Activated B cell treated with CpG ODN at 0.5 μM for 24 hours (primary cell): ENCODE measurements around the gene ADPRHL1. TPM values are rescaled to one million over a fixed set of nuclear protein-coding genes. Genes with fewer than 3 reads are reported as not detected.

Source experiments
- ATAC-seq: fragments of 200-7000 bp; cut with Tn5 transposase; one replicate; pipeline ENCODE4 v1.10.0; 2021; ENCODE audit warnings: low read depth, mild to moderate bottlenecking, moderate library complexity
- CTCF ChIA-PET: fragments of 350-600 bp; sonication (Branson Sonifier 250); formaldehyde crosslinking; loops from one replicate; lab custom pipeline; 2021; ENCODE audit warnings: antibody characterized with exemption; lab: Charles Lee
- POLR2A ChIA-PET: fragments of 350-600 bp; sonication (Branson Sonifier 250); formaldehyde crosslinking; loops from one replicate; lab custom pipeline; 2021; ENCODE audit warnings: antibody characterized with exemption; lab: Charles Lee
- DNase-seq: peaks from one replicate; pipeline ENCODE4 v3.0.0; 2022
- H3K27ac Mint-ChIP-seq: one replicate; pipeline ENCODE4 v1.8.0; 2020; ENCODE audit warnings: mixed read lengths
- H3K27me3 Mint-ChIP-seq: one replicate; pipeline ENCODE4 v1.8.0; 2021; ENCODE audit warnings: mixed read lengths
- H3K36me3 Mint-ChIP-seq: one replicate; pipeline ENCODE4 v1.8.0; 2021; ENCODE audit warnings: low read depth, mixed read lengths
- H3K4me1 Mint-ChIP-seq: one replicate; pipeline ENCODE4 v1.8.0; 2021; ENCODE audit warnings: mixed read lengths
- H3K4me3 Mint-ChIP-seq: one replicate; pipeline ENCODE4 v1.8.0; 2020; ENCODE audit warnings: mild to moderate bottlenecking, mixed read lengths
- H3K9me3 Mint-ChIP-seq: one replicate; pipeline ENCODE4 v1.8.0; 2020; ENCODE audit warnings: mixed read lengths
- intact Hi-C: fragments of 100-400 bp; cut with micrococcal nuclease; formaldehyde crosslinking; loops from one replicate; pipeline ENCODE4 v1.15.1; 2024
- total RNA-seq: library from RNA; stranded (reverse); gene quantifications from 2 replicates; pipeline ENCODE4 v1.2.3, GENCODE V29; 2022
- TF ChIP-seq, protein P1 (sequence below): fragments of 200-600 bp; IDR thresholded peaks from one replicate; pipeline ENCODE4 v1.8.0; 2022; ENCODE audit warnings: antibody characterized with exemption, mild to moderate bottlenecking

Gene ADPRHL1
- total RNA-seq, 1 donor from 2014 or later: 0.84 TPM

DNA sequence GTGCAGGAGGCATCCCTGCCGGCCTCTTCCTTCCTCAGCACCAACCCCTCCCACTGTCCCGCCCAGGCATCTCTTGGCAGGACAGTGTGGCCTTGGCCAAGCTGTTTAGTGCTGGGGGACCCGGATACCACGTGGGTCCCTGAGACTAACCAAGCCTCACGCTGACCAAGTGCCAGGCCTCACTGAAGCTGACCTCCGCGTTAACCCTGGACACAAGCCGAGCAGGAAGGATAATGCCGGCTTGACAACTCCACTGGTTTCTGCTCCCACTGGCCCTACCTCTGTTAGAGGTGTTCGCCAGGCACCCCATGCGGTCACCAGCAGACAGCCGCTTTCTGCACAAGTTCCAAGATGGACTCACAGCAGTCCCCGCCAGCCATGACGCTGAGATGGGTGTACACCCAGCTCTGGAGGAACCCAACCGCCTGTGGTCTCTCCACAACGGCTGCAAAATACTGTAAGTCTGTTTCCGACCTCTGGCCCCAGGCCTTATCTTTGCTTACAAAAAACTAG is 101.7 kb downstream of the ADPRHL1 start:
- TF ChIP-seq, protein P1, sequence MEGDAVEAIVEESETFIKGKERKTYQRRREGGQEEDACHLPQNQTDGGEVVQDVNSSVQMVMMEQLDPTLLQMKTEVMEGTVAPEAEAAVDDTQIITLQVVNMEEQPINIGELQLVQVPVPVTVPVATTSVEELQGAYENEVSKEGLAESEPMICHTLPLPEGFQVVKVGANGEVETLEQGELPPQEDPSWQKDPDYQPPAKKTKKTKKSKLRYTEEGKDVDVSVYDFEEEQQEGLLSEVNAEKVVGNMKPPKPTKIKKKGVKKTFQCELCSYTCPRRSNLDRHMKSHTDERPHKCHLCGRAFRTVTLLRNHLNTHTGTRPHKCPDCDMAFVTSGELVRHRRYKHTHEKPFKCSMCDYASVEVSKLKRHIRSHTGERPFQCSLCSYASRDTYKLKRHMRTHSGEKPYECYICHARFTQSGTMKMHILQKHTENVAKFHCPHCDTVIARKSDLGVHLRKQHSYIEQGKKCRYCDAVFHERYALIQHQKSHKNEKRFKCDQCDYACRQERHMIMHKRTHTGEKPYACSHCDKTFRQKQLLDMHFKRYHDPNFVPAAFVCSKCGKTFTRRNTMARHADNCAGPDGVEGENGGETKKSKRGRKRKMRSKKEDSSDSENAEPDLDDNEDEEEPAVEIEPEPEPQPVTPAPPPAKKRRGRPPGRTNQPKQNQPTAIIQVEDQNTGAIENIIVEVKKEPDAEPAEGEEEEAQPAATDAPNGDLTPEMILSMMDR: no peak
- CTCF ChIA-PET: no interaction called here
- DNase-seq (no peak), ATAC-seq (no peak)
- H3K9me3 Mint-ChIP-seq: no peaks in the 10 kb centered on the region
- no peaks in the 10 kb centered on the region for H3K36me3 Mint-ChIP-seq
- POLR2A ChIA-PET: no interaction called here
- no peaks in the 10 kb centered on the region for H3K4me1 Mint-ChIP-seq
- intact Hi-C loops: no loop called here
- peaks cover 2% of the 10 kb centered on the region for H3K27me3 Mint-ChIP-seq
- no peak overlapping the region for H3K4me3 Mint-ChIP-seq
- H3K27ac Mint-ChIP-seq: no peak overlapping the region

DNA sequence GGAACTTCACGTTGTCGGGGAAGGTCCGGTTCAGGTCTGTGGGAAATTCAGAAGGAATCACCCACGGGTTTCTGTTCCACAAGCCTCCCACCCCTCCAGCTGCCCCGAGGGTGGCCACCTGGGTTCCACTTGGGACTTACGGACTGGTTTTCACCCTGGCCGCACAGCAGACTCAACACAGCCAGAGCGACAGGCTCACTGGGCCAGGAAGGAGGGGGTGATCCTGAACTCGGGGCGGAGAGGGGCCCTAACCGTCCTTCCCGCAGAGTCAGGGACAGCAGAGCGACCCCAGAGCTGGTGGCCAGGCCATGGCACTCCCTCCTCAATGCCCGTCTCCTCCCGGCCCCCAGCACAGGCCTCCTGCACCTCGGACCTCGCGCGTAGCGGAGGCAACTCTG is 102.4 kb downstream of the ADPRHL1 start:
- intact Hi-C loops: no loop called here
- TF ChIP-seq, protein P1: no peak
- DNase-seq (no peak), ATAC-seq (no peak)
- H3K27me3 Mint-ChIP-seq: peaks cover 2% of the 10 kb centered on the region
- no peaks in the 10 kb centered on the region for H3K36me3 Mint-ChIP-seq
- no peaks in the 10 kb centered on the region for H3K4me1 Mint-ChIP-seq
- H3K4me3 Mint-ChIP-seq: no peak overlapping the region
- no peaks in the 10 kb centered on the region for H3K9me3 Mint-ChIP-seq
- ChIA-PET POLR2A (no interaction called here), CTCF (no interaction called here)
- H3K27ac Mint-ChIP-seq: no peak overlapping the region

DNA sequence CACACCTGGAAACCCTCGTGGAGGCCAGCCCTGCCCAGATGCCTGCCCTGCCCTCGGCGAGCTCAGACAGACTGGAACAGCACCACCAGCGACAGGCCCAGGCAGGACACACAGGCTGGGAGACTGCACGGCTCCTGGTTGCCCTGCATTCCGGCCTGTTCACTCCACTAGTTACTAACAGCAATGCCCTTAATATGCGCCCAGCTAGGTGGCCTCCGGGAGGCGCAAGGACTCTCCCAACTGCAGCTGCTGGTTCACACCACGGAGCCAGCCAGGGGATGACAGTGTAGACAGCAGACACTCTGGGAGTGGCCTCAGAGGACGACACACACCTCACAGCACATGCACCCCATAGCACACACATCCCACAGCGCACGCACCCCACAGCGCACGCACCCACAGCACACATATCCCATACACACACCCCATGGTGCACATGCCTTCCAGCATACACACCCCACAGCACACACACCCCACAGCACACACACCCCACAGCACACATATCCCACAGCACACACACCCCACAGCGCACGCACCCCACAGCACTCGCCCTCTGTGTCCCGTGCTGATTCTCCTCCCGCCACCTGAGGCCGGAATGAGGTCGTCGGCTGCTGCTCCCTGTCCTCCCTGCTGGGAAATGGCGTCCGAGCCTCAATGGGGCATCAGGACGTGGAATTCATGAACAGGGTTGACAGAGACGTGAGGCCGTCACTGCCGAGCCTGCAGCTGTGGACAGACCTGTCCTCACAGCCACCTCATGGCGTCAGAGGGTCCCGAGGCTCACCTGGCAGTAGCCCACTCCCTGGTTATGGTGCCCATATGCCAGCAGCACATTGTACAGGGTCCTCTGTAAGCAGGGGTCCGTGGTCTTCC is 103.0 kb downstream of the ADPRHL1 start:
- ChIA-PET CTCF (no interaction called here), POLR2A (no interaction called here)
- ATAC-seq (no peak), DNase-seq (no peak)
- Mint-ChIP-seq H3K27me3 (peaks cover 6% of the 10 kb centered on the region), H3K4me3 (no peak overlapping the region), H3K27ac (no peak overlapping the region), H3K9me3 (peaks cover 4% of the 10 kb centered on the region), H3K36me3 (peaks cover 2% of the 10 kb centered on the region), H3K4me1 (no peaks in the 10 kb centered on the region)
- intact Hi-C loops: no loop called here
- TF ChIP-seq, protein P1: no peak

Other genes with a start within 250 kb of the ADPRHL1 start
- gene PCID2, start 244.8 kb downstream of the ADPRHL1 start, total RNA-seq: 35.6 and 43.1 TPM in 2 replicates
- gene CUL4A, start 243.9 kb downstream of the ADPRHL1 start, total RNA-seq: 65.9 and 77.2 TPM in 2 replicates
- 83.7 and 86.2 TPM in 2 replicates for gene LAMP1, start 156.2 kb downstream of the ADPRHL1 start, total RNA-seq
- not detected in 2 replicates for gene GRTP1, start 89.4 kb downstream of the ADPRHL1 start, total RNA-seq
- gene DCUN1D2, start 37.2 kb upstream of the ADPRHL1 start, total RNA-seq: 19.8 and 26.2 TPM in 2 replicates
- gene TFDP1, start 131.3 kb upstream of the ADPRHL1 start, total RNA-seq: 53.1 and 54.3 TPM in 2 replicates
- gene ATP4B, start 204.7 kb upstream of the ADPRHL1 start, total RNA-seq: not detected in 2 replicates
- gene GRK1, start 213.7 kb upstream of the ADPRHL1 start, total RNA-seq: 0.07 and 0.44 TPM in 2 replicates